OCI-LY7 (cell line): ENCODE measurements around the gene HES1. TPM values are rescaled to one million over a fixed set of nuclear protein-coding genes. Genes with fewer than 3 reads are reported as not detected.

Source experiments
- BruUV-seq: library from RNA; stranded (reverse); fragments of 400-500 nt; replicated peaks from 2 replicates; lab custom pipeline; 2021; lab: Mats Ljungman, UMichigan
- CTCF ChIA-PET: fragments of 300-600 bp; sonication (Branson Sonifier 250); formaldehyde crosslinking; loops from one replicate; lab custom pipeline; 2022; ENCODE audit warnings: antibody characterized with exemption; ENCODE audit not compliant: unreplicated experiment; lab: Charles Lee
- POLR2A ChIA-PET: fragments of 300-600 bp; sonication (Branson Sonifier 250); formaldehyde crosslinking; loops from one replicate; lab custom pipeline; 2022; ENCODE audit warnings: antibody characterized with exemption; lab: Charles Lee
- DNase-seq: peaks from one replicate; pipeline ENCODE4 v3.0.0-alpha.2; 2015; ENCODE audit warnings: low spot score
- H2AFZ ChIP-seq: fragments of 200-600 bp; sonication (generic), shearing (Covaris generic); 2 replicates; pipeline ENCODE4 v1.6.1; 2014; ENCODE audit warnings: mild to moderate bottlenecking, antibody characterized with exemption, low read length, moderate library complexity
- H3K27ac ChIP-seq: fragments of 200-600 bp; sonication (generic); 2 replicates; pipeline ENCODE4 v1.5.1; 2014; ENCODE audit warnings: mixed run types, low read depth, mild to moderate bottlenecking, moderate library complexity, low read length, inconsistent platforms; ENCODE audit not compliant: poor library complexity, severe bottlenecking
- H3K36me3 ChIP-seq: fragments of 200-600 bp; sonication (generic); 2 replicates; pipeline ENCODE4 v1.6.1; 2014; ENCODE audit warnings: mild to moderate bottlenecking, antibody characterized with exemption, low read length, moderate library complexity, mixed read lengths; ENCODE audit not compliant: insufficient read depth
- H3K4me1 ChIP-seq: fragments of 200-600 bp; sonication (generic); 2 replicates; pipeline ENCODE4 v1.5.1; 2014; ENCODE audit warnings: mild to moderate bottlenecking, low read length; ENCODE audit not compliant: insufficient read depth, poor library complexity, severe bottlenecking
- H3K4me2 ChIP-seq: fragments of 200-600 bp; sonication (generic); 2 replicates; pipeline ENCODE4 v1.6.1; 2014; ENCODE audit warnings: mild to moderate bottlenecking, low read length
- H3K4me3 ChIP-seq: fragments of 200-600 bp; sonication (generic); 2 replicates; pipeline ENCODE4 v1.5.1; 2014; ENCODE audit warnings: mild to moderate bottlenecking, low read depth, low read length; ENCODE audit not compliant: poor library complexity, severe bottlenecking
- H3K79me2 ChIP-seq: fragments of 200-600 bp; sonication (generic); 2 replicates; pipeline ENCODE4 v1.6.1; 2016; ENCODE audit warnings: low read depth, mild to moderate bottlenecking, low read length, moderate library complexity, mixed read lengths; ENCODE audit not compliant: insufficient read depth
- H3K9me2 ChIP-seq: fragments of 200-600 bp; sonication (generic); 2 replicates; pipeline ENCODE4 v1.6.1; 2016; ENCODE audit warnings: mild to moderate bottlenecking, low read length, mixed read lengths; ENCODE audit not compliant: insufficient read depth
- H3K9me3 ChIP-seq: fragments of 200-600 bp; sonication (generic); 2 replicates; pipeline ENCODE4 v1.6.1; 2014; ENCODE audit warnings: mild to moderate bottlenecking, mixed run types, low read length, mixed read lengths
- H4K20me1 ChIP-seq: fragments of 200-600 bp; sonication (generic); 2 replicates; pipeline ENCODE4 v1.6.1; 2014; ENCODE audit warnings: mild to moderate bottlenecking, antibody characterized with exemption, low read length, moderate library complexity, mixed read lengths; ENCODE audit not compliant: insufficient read depth
- EZH2phosphoT487 ChIP-seq: fragments of 200-600 bp; sonication (generic); IDR thresholded peaks from 2 replicates; pipeline ENCODE4 v1.6.1; 2018; ENCODE audit warnings: low read depth, borderline replicate concordance, mild to moderate bottlenecking, mixed run types, antibody characterized with exemption, low read length, moderate library complexity, mixed read lengths
- intact Hi-C: fragments of 100-400 bp; cut with micrococcal nuclease; formaldehyde crosslinking; loops from one replicate; pipeline ENCODE4 v1.10.0; 2022; ENCODE audit not compliant: unreplicated experiment
- total RNA-seq, 2 experiments: library from RNA; depleted of rRNA in 1 of 2; stranded (reverse); fragments of >200 nt in 1 of 2; shearing (Covaris generic) in 1 of 2; gene quantifications; 2 replicates each; pipeline ENCODE4 v1.2.3, GENCODE V29; 2014 to 2022
- TF ChIP-seq, protein P1 (sequence below): fragments of 200-600 bp; sonication (generic); conservative IDR thresholded peaks from 2 replicates; pipeline ENCODE4 v1.5.1; 2014; ENCODE audit warnings: mild to moderate bottlenecking, antibody characterized with exemption, low read length, moderate library complexity, mixed read lengths

HES1 gene
- total RNA-seq, 2 experiments from 2014 or later, result 1.1 to 3.0 TPM

DNA sequence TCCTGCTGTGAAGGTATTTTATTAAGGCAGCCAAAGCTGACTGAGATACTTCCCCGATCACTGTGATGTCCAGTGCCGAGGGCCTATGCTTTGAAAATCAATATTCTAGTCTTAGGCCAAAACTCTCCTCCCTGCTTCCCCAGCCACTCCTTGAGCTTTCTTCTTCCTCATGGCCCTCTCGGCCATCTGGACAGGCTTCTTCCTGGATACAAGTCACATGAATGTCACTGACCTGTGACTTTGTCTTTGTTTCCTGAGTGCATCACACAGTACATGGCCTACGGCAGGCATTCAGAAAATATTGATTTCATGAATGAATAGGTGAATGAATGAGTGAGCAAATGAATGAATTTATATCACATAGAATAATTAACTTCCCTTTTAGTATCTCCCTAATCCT lies 24.6 kb upstream of the HES1 start:
- Histone ChIP-seq H2AFZ (no peak overlapping the region), H3K27ac (no peak overlapping the region), H3K36me3 (peaks cover 13% of the 10 kb centered on the region; the same call in 1 of the 2 replicates), H3K9me2 (no peaks in the 10 kb centered on the region), H3K4me3 (no peak overlapping the region), H3K9me3 (no peaks in the 10 kb centered on the region), H4K20me1 (no peaks in the 10 kb centered on the region), H3K4me2 (no peak overlapping the region), H3K79me2 (peaks cover 14% of the 10 kb centered on the region; the same call in 1 of the 2 replicates), H3K4me1 (peaks cover 31% of the 10 kb centered on the region)
- intact Hi-C loops, result no loop called here
- POLR2A ChIA-PET, result interaction anchor here (1.0 to 10.2 kb wide), 4 partner anchors 9 to 34 kb away, joined by 3 to 172 read pairs (median 8); partner anchors contain the start of gene HES1
- CTCF ChIA-PET, result interaction anchor here (1.6 kb wide), 1 partner anchor 17 kb away, joined by 4 read pairs; no protein-coding TSS in a partner anchor
- TF ChIP-seq EZH2phosphoT487, result no peak
- TF ChIP-seq, protein P1, sequence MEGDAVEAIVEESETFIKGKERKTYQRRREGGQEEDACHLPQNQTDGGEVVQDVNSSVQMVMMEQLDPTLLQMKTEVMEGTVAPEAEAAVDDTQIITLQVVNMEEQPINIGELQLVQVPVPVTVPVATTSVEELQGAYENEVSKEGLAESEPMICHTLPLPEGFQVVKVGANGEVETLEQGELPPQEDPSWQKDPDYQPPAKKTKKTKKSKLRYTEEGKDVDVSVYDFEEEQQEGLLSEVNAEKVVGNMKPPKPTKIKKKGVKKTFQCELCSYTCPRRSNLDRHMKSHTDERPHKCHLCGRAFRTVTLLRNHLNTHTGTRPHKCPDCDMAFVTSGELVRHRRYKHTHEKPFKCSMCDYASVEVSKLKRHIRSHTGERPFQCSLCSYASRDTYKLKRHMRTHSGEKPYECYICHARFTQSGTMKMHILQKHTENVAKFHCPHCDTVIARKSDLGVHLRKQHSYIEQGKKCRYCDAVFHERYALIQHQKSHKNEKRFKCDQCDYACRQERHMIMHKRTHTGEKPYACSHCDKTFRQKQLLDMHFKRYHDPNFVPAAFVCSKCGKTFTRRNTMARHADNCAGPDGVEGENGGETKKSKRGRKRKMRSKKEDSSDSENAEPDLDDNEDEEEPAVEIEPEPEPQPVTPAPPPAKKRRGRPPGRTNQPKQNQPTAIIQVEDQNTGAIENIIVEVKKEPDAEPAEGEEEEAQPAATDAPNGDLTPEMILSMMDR, result no peak
- no peak for DNase-seq
- BruUV-seq, result no TSS peak

DNA sequence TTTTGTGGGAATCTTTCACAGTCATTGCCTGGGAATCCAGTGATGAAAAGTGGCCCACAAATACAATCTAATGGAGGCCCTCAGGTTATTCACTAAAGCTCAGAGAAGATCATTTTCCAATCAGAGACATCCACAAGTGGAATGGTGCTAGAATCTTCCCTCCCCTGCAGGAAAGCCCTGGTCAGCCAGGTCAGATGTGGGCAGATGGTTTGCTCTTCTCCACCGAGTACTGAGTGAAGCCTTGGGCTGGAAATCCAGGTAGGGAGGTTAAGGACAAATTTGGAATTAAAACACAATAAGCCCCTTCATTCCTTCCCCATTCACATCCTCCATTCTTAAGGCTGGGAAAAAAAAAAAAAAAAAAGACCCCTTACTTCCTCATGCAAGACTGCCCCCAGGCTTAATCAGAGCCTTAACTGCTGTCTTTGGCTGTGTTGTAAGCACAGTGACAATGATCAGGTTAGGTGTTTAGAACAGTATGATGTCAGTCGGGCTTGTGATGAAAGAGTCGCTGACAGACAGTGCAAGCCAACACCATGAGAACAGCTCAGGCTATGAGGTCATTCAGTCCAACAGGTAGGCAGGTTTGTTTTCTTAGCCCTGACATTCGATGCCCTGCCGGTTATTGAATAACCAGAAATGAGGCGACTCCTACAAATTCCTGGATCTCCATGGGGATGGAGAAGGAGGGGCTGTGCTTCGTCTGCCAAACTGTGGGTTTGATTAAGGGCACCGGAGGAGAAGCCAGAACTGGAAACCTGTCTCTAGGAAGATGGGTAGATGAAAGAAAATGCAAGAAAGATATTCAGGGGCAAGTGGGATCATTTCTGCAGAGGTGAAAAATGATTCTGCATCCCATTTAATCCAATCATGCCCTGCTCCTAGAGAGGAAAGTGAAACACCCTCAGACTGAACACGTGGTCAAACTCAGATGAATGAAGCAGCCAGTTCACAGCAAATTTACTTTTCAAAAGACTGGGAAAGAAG lies 23.5 kb upstream of the HES1 start:
- intact Hi-C loops, result no loop called here
- no peak overlapping the region for H3K27ac ChIP-seq
- H4K20me1 ChIP-seq, result no peaks in the 10 kb centered on the region
- ChIA-PET POLR2A (interaction anchor here (0.7 to 10.2 kb wide), 4 partner anchors 8 to 1598 kb away, joined by 3 to 172 read pairs (median 10); partner anchors contain the start of gene HES1), CTCF (no interaction called here)
- H3K79me2 ChIP-seq, result peaks cover 10% of the 10 kb centered on the region; the same call in 1 of the 2 replicates
- no peaks in the 10 kb centered on the region for H3K9me3 ChIP-seq
- no peaks in the 10 kb centered on the region for H3K9me2 ChIP-seq
- H3K36me3 ChIP-seq, result peaks cover 13% of the 10 kb centered on the region; the same call in 1 of the 2 replicates
- BruUV-seq, result TSS peak; percentile 21
- no peak overlapping the region for H2AFZ ChIP-seq
- no peak overlapping the region for H3K4me3 ChIP-seq
- TF ChIP-seq, protein P1, result no peak
- TF ChIP-seq EZH2phosphoT487, result no peak
- H3K4me2 ChIP-seq, result no peak overlapping the region
- H3K4me1 ChIP-seq, result peaks cover 22% of the 10 kb centered on the region
- no peak for DNase-seq
